GM12875 (cell line): Measurements from ENCODE around the gene C1orf167.

Experiments
- H3K4me3 ChIP-seq: one replicate; pipeline ENCODE4 v1.5.1; 2011; ENCODE audit warnings: low read depth, low read length, control low read depth
- TF ChIP-seq, protein P1 (sequence below): IDR thresholded peaks from 2 replicates; pipeline ENCODE4 v1.5.1; 2011; ENCODE audit warnings: low read depth, mild to moderate bottlenecking, control low read depth, inconsistent platforms, low read length, moderate library complexity, borderline replicate concordance; ENCODE audit not compliant: insufficient read depth

Gene C1orf167

GRCh38 chr1:11813021-11813420 lies 51.0 kb downstream of the C1orf167 start:
- H3K4me3 ChIP-seq = no peak overlapping the region
- TF ChIP-seq, protein P1, sequence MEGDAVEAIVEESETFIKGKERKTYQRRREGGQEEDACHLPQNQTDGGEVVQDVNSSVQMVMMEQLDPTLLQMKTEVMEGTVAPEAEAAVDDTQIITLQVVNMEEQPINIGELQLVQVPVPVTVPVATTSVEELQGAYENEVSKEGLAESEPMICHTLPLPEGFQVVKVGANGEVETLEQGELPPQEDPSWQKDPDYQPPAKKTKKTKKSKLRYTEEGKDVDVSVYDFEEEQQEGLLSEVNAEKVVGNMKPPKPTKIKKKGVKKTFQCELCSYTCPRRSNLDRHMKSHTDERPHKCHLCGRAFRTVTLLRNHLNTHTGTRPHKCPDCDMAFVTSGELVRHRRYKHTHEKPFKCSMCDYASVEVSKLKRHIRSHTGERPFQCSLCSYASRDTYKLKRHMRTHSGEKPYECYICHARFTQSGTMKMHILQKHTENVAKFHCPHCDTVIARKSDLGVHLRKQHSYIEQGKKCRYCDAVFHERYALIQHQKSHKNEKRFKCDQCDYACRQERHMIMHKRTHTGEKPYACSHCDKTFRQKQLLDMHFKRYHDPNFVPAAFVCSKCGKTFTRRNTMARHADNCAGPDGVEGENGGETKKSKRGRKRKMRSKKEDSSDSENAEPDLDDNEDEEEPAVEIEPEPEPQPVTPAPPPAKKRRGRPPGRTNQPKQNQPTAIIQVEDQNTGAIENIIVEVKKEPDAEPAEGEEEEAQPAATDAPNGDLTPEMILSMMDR = no peak

- TF ChIP-seq, protein P1 = no peak
Measured at GRCh38 chr1:11817192-11817591, 55.2 kb downstream of the C1orf167 start.

DNA sequence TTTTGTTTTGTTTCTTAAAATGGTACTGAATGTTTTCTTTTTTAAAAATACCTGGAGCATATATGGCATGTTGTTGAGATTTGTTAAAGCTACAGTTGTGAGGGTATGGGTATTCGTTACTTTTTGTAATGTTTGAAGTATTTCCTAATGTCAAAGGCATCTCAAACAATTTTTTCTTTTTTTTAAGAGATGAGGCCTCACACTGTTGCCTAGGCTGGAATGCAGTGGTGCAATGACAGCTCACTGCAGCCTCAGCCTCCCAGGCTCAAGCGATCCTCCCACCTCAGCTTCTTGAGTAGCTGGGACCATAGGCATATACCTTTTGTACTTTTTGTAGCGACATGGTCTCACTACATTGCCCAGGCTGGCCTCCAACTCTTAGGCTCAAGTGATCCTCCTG lies 60.1 kb downstream of the C1orf167 start:
- TF ChIP-seq, protein P1 = no peak
- no peak overlapping the region for H3K4me3 ChIP-seq

More at GRCh38 chr1:11817192-11817591, 55.2 kb downstream of the C1orf167 start:
- no peak overlapping the region for H3K4me3 ChIP-seq

GRCh38 chr1:11823366-11824137 lies 61.6 kb downstream of the C1orf167 start:
- TF ChIP-seq, protein P1 = no peak

GRCh38 chr1:11825131-11825530 lies 63.1 kb downstream of the C1orf167 start:
- H3K4me3 ChIP-seq = no peak overlapping the region
- TF ChIP-seq, protein P1 = no peak

More at GRCh38 chr1:11823366-11824137, 61.6 kb downstream of the C1orf167 start:
- H3K4me3 ChIP-seq = no peak overlapping the region

GRCh38 chr1:11826946-11827345 lies 65.0 kb downstream of the C1orf167 start:
- TF ChIP-seq, protein P1 = no peak

DNA sequence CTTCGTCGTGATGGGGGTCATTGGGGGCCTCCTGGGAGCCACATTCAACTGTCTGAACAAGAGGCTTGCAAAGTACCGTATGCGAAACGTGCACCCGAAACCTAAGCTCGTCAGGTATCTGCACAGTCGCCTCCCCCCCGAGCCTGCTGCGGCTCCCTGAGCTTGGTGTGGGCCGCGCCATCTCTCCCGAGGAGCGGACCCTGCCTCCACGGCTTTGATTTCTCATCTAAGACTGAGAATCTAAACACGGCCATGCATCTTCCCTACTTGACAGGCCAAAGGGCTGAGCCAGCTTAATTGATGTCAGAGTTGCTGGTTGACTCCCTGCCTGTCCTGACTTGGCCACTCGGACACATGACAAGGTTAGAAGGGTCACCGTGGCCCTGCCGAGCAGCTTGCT lies 66.5 kb downstream of the C1orf167 start:
- no peak overlapping the region for H3K4me3 ChIP-seq
- TF ChIP-seq, protein P1 = no peak

More at GRCh38 chr1:11826946-11827345, 65.0 kb downstream of the C1orf167 start:
- no peak overlapping the region for H3K4me3 ChIP-seq
